BJ (cell line): ENCODE data around the gene CPLANE2. TPM values are rescaled to one million over a fixed set of nuclear protein-coding genes. Genes with fewer than 3 reads are reported as not detected.
A peak's percentile ranks its signal among the peaks of the same experiment; 100 is the strongest.

Experiments
- CTCF ChIA-PET: fragments of 350-600 bp; formaldehyde crosslinking; extraction: SDS; loops from one replicate; lab custom pipeline; 2021; ENCODE audit warnings: antibody characterized with exemption, inconsistent platforms; lab: Yijun Ruan, JAX
- POLR2A ChIA-PET: fragments of 300-600 bp; sonication (Branson Sonifier 250); formaldehyde crosslinking; extraction: SDS; loops from one replicate; lab custom pipeline; 2021; ENCODE audit warnings: antibody characterized with exemption; lab: Charles Lee
- DNase-seq: peaks from one replicate; pipeline ENCODE4 v3.0.0-alpha.2; 2011; ENCODE audit warnings: low read depth
- H3K27me3 ChIP-seq: 2 replicates; pipeline ENCODE4 v1.6.0; 2011; ENCODE audit warnings: low read length; ENCODE audit not compliant: control insufficient read depth, insufficient read depth
- H3K36me3 ChIP-seq: 2 replicates; pipeline ENCODE4 v1.5.1; 2011; ENCODE audit warnings: low read length; ENCODE audit not compliant: control insufficient read depth, insufficient read depth
- H3K4me3 ChIP-seq: 2 replicates; pipeline ENCODE4 v1.5.1; 2011; ENCODE audit warnings: low read depth, mild to moderate bottlenecking, control low read depth, low read length
- CTCF ChIP-seq: IDR thresholded peaks from 2 replicates; pipeline ENCODE4 v1.5.1; 2011; ENCODE audit warnings: low read depth, mild to moderate bottlenecking, control low read depth, inconsistent platforms, low read length, moderate library complexity; ENCODE audit not compliant: insufficient read depth
- polyA plus RNA-seq: library from polyadenylated mRNA; depleted of rRNA; stranded (reverse); fragments of >200 nt; gene quantifications from 2 replicates; pipeline ENCODE4 v1.2.3, GENCODE V29; 2011

The CPLANE2 gene
- polyA plus RNA-seq, 1 experiment: 8.3 TPM

- TF ChIP-seq CTCF: no peak
- ChIA-PET CTCF (interaction anchor here (1.2 to 1.3 kb wide), 2 partner anchors 10 to 186 kb away, joined by 3 to 5 read pairs; partner anchors contain the start of gene NECAP2), POLR2A (no interaction called here)
- Histone ChIP-seq H3K27me3 (no peaks in the 10 kb centered on the region), H3K36me3 (peaks cover 7% of the 10 kb centered on the region), H3K4me3 (no peak overlapping the region)
- DNase-seq: no peak
Measured at GRCh38 chr1:16254263-16254928, 17.4 kb upstream of the CPLANE2 start.

- no peak for TF ChIP-seq CTCF
- H3K27me3 ChIP-seq: no peaks in the 10 kb centered on the region
- DNase-seq: no peak
- peaks cover 7% of the 10 kb centered on the region for H3K36me3 ChIP-seq
- POLR2A ChIA-PET: no interaction called here
- no peak overlapping the region for H3K4me3 ChIP-seq
- CTCF ChIA-PET: no interaction called here
Measured at GRCh38 chr1:16253332-16253922, 16.4 kb upstream of the CPLANE2 start.

- DNase-seq: no peak
- CTCF ChIA-PET: no interaction called here
- Histone ChIP-seq H3K36me3 (peaks cover 7% of the 10 kb centered on the region), H3K27me3 (no peaks in the 10 kb centered on the region), H3K4me3 (no peak overlapping the region)
- POLR2A ChIA-PET: no interaction called here
- no peak for TF ChIP-seq CTCF
Measured at GRCh38 chr1:16252912-16253311, 15.9 kb upstream of the CPLANE2 start.

GRCh38 chr1:16251381-16251780 is 14.4 kb upstream of the CPLANE2 start:
- CTCF ChIA-PET: no interaction called here
- H3K36me3 ChIP-seq: peaks cover 11% of the 10 kb centered on the region
- no peak for TF ChIP-seq CTCF
- H3K27me3 ChIP-seq: no peaks in the 10 kb centered on the region
- DNase-seq: no peak
- no peak overlapping the region for H3K4me3 ChIP-seq
- POLR2A ChIA-PET: no interaction called here

GRCh38 chr1:16250524-16251251 is 13.7 kb upstream of the CPLANE2 start:
- ChIA-PET CTCF (interaction anchor here (0.6 to 1.0 kb wide), 2 partner anchors 190 to 1361 kb away, joined by 4 to 5 read pairs; partner anchors contain the start of gene NECAP2), POLR2A (no interaction called here)
- H3K36me3 ChIP-seq: peaks cover 11% of the 10 kb centered on the region
- no peaks in the 10 kb centered on the region for H3K27me3 ChIP-seq
- DNase-seq: peak; percentile 52
- no peak overlapping the region for H3K4me3 ChIP-seq
- TF ChIP-seq CTCF: no peak
